Smooth muscle cell (in vitro differentiated cells): ENCODE data around the gene ZDHHC11. TPM values are rescaled to one million over a fixed set of nuclear protein-coding genes. Genes with fewer than 3 reads are reported as not detected.

Experiments
- DNase-seq: peaks from one replicate; lab custom pipeline; 2025; ENCODE audit not compliant: unreplicated experiment; lab: John Stamatoyannopoulos, UW
- H2AFZ ChIP-seq: fragments of 200-600 bp; sonication (generic); 2 replicates; pipeline ENCODE4 v1.6.0; 2016; ENCODE audit warnings: antibody characterized with exemption, low read depth, mild to moderate bottlenecking
- H3F3A ChIP-seq: fragments of 200-600 bp; sonication (generic); 2 replicates; pipeline ENCODE4 v1.6.0; 2017; ENCODE audit warnings: antibody characterized with exemption, low read depth
- H3K27ac ChIP-seq: fragments of 200-600 bp; sonication (generic); 2 replicates; pipeline ENCODE4 v1.5.1; 2016; ENCODE audit warnings: low read depth, mild to moderate bottlenecking
- H3K27me3 ChIP-seq: fragments of 200-600 bp; sonication (generic); 2 replicates; pipeline ENCODE4 v1.6.1; 2016; ENCODE audit warnings: low read depth, mild to moderate bottlenecking
- H3K36me3 ChIP-seq: fragments of 200-600 bp; sonication (generic); 2 replicates; pipeline ENCODE4 v1.5.1; 2016; ENCODE audit warnings: low read depth
- H3K4me1 ChIP-seq: fragments of 200-600 bp; sonication (generic); 2 replicates; pipeline ENCODE4 v1.5.1; 2016; ENCODE audit warnings: low read depth
- H3K4me2 ChIP-seq: fragments of 200-600 bp; sonication (generic); 2 replicates; pipeline ENCODE4 v1.6.0; 2016; ENCODE audit warnings: mild to moderate bottlenecking
- H3K4me3 ChIP-seq: fragments of 200-600 bp; sonication (generic); 2 replicates; pipeline ENCODE4 v1.5.1; 2016; ENCODE audit warnings: mild to moderate bottlenecking
- H3K79me2 ChIP-seq: fragments of 200-600 bp; sonication (generic); 2 replicates; pipeline ENCODE4 v1.6.0; 2016; ENCODE audit warnings: low read depth, mild to moderate bottlenecking
- H3K9ac ChIP-seq: fragments of 200-600 bp; sonication (generic); 2 replicates; pipeline ENCODE4 v1.6.0; 2016; ENCODE audit warnings: low read depth
- H3K9me3 ChIP-seq: fragments of 200-600 bp; sonication (generic); replicated peaks from 2 replicates; pipeline ENCODE4 v1.5.1; 2016; ENCODE audit warnings: low read depth
- H4K20me1 ChIP-seq: fragments of 200-600 bp; sonication (generic); 2 replicates; pipeline ENCODE4 v1.6.0; 2016; ENCODE audit warnings: low read depth
- WGBS: methylation state at CpG from one replicate; pipeline ENCODE4 v1.1.7; 2016; ENCODE audit warnings: low lambda C conversion rate; 5-methylcytosine and 5-hydroxymethylcytosine counted together
- polyA plus RNA-seq: library from polyadenylated mRNA; unstranded; fragments of >200 nt; fragmentation: Nextera tagmentation; extraction: Ambion mirVana; gene quantifications from 2 replicates; pipeline ENCODE4 v1.2.1, GENCODE V29; 2016
- total RNA-seq: library from RNA; depleted of rRNA; stranded (reverse); fragments of >200 nt; gene quantifications from 2 replicates; pipeline ENCODE4 v1.2.3, GENCODE V29; 2014
- TF ChIP-seq, protein P1 (sequence below): fragments of 200-600 bp; sonication (generic); IDR thresholded peaks from 2 replicates; pipeline ENCODE4 v1.5.1; 2017; ENCODE audit warnings: borderline replicate concordance, mild to moderate bottlenecking, antibody characterized with exemption; ENCODE audit not compliant: insufficient read depth, poor library complexity, severe bottlenecking

The ZDHHC11 gene
- total and polyA plus RNA-seq, 2 experiments from 2014 or later: 1.7 to 4.8 TPM

DNA sequence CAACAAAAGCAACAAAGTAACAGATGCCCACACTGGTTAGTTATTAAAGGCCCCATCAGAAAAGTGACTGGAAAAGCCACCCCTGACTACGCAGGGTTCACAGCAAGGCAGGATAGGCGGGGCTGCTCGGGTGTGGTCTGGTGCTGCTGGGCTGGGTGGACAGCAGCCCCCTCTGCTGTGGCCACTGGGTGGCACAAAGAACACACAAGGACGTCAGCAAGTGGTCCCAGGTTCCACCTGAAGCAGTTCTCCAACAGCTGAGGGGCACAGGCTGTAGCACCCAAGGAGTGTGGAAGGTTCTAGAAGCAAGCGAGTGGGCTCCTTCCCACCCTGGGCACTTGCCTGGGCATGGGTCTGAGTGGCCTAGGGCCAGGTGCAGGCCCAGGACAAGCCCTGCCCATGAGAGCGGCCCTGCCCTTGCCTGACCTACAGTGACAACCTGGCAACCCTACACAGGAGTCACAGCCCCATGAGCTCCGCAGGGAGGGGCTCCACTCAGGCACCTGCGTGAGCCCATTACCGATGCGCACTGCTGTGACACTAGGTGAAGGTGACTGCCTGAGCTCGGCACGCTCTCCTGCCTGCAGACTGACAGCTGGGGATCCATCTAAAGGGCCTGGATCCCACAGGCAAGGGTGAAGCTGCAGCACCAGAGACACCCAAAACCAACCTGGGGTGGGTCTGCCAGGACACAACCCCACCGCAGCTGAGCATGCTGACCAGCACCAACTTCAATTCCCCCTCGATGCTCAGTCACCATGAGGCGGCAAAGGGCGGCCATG lies 33.8 kb upstream of the ZDHHC11 start:
- Histone ChIP-seq H3K79me2 (peaks cover 21% of the 10 kb centered on the region), H3K9ac (no peak overlapping the region), H3K27me3 (no peaks in the 10 kb centered on the region), H4K20me1 (peaks cover 40% of the 10 kb centered on the region), H3K27ac (no peak overlapping the region), H3K4me2 (no peak overlapping the region), H3K4me3 (no peak overlapping the region), H3K4me1 (no peaks in the 10 kb centered on the region), H3K9me3 (no peaks in the 10 kb centered on the region), H3F3A (no peaks in the 10 kb centered on the region), H2AFZ (no peak overlapping the region), H3K36me3 (peaks cover 20% of the 10 kb centered on the region)
- DNase-seq: no peak
- 98% methylated on average over 16 of the region's 16 CpGs for WGBS
- TF ChIP-seq, protein P1, sequence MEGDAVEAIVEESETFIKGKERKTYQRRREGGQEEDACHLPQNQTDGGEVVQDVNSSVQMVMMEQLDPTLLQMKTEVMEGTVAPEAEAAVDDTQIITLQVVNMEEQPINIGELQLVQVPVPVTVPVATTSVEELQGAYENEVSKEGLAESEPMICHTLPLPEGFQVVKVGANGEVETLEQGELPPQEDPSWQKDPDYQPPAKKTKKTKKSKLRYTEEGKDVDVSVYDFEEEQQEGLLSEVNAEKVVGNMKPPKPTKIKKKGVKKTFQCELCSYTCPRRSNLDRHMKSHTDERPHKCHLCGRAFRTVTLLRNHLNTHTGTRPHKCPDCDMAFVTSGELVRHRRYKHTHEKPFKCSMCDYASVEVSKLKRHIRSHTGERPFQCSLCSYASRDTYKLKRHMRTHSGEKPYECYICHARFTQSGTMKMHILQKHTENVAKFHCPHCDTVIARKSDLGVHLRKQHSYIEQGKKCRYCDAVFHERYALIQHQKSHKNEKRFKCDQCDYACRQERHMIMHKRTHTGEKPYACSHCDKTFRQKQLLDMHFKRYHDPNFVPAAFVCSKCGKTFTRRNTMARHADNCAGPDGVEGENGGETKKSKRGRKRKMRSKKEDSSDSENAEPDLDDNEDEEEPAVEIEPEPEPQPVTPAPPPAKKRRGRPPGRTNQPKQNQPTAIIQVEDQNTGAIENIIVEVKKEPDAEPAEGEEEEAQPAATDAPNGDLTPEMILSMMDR: no peak

DNA sequence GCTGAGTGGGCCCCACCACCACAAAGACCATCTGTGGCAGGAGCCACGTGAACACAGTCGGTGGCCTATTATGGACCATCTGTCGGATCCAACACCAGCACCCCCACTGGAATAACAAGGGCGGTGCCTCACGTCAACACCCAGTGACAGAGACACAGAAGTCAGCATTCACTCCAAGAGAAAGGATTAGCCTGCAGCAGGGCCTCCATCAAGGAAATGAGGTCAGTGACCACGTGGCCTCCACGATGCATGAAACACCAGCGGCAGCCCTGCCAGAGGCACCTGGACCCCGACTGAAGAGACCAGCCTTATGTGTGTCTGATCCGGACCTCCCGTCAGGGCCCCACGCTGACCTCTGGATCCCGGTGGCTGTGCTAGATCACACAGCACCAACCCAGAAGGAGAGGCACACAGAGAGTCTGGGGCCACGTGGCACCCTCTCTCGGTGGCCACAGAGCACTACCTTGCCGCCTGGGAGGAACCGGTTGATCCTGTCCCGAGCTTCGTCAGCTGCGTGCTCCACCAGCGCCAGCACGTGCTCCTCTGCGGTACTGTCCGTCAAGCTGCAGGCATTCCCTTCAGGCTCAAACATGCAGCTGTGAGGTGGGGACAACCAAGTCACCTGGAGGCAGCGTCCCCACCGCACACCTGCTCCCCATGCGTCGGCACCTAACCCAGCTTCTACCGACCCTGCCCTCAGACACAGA lies 32.8 kb upstream of the ZDHHC11 start:
- peaks cover 13% of the 10 kb centered on the region for H3K36me3 ChIP-seq
- H3K79me2 ChIP-seq: peaks cover 18% of the 10 kb centered on the region
- WGBS: 98% methylated on average over 29 of the region's 29 CpGs

DNA sequence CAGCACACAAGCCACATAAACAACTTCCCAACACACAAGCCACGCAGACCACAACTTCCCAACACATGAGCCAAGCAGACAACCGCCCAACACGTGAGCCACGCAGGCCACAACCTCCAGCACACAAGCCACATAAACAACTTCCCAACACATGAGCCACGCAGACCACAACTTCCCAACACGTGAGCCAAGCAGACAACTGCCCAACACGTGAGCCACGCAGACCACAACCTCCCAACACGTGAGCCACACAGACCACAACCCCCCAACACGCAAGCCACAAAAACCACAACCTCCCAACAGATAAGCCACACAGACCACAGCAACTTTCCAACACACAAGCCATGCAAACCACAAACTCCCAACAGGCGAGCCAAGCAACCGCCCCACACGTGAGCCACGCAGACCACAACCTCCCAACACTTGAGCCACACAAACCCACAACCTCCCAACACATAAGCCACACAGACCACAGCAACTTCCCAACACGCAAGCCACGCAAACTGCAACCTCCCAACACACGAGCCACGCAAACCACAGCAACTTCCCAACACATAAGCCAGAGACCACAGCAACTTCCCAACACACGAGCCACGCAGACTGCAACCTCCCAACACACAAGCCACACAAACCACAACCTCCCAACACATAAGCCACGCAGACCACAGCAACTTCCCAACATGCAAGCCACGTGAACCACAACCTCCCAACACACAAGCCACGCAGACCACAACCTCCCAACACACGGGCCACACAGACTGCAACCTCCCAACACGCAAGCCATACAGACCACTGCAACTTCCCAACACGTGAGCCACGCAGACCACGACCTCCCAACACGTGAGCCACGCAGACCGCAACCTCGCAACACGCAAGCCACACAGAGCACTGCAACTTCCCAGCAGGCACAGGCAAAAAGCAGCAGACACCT lies 31.7 kb upstream of the ZDHHC11 start:
- over 99% methylated on average over 33 of the region's 33 CpGs for WGBS
- Histone ChIP-seq H3F3A (no peaks in the 10 kb centered on the region), H3K36me3 (peaks cover 5% of the 10 kb centered on the region), H3K4me2 (no peak overlapping the region), H3K27ac (no peak overlapping the region), H3K79me2 (peaks cover 18% of the 10 kb centered on the region), H3K4me3 (no peak overlapping the region), H2AFZ (no peak overlapping the region), H3K27me3 (no peaks in the 10 kb centered on the region), H3K9ac (no peak overlapping the region), H3K4me1 (no peaks in the 10 kb centered on the region), H3K9me3 (no peaks in the 10 kb centered on the region), H4K20me1 (peaks cover 40% of the 10 kb centered on the region)
- TF ChIP-seq, protein P1: no peak
- DNase-seq: no peak

More for the DNA sequence above, 32.8 kb upstream of the ZDHHC11 start:
- Histone ChIP-seq H3K9me3 (no peaks in the 10 kb centered on the region), H3K4me2 (no peak overlapping the region), H3K9ac (no peak overlapping the region), H4K20me1 (peaks cover 40% of the 10 kb centered on the region), H2AFZ (no peak overlapping the region), H3K4me1 (no peaks in the 10 kb centered on the region), H3F3A (no peaks in the 10 kb centered on the region), H3K27ac (no peak overlapping the region), H3K4me3 (no peak overlapping the region), H3K27me3 (no peaks in the 10 kb centered on the region)
- DNase-seq: no peak
- TF ChIP-seq, protein P1: no peak
